ENCODE results near the gene NR1I3.
A peak's percentile ranks its signal among the peaks of the same experiment; 100 is the strongest.
"Not testable (repeated sequence)": the region's sequence is repeated elsewhere in the genome, so short reads cannot be mapped to it uniquely, and the experiment has no call there.

Gene NR1I3, protein sequence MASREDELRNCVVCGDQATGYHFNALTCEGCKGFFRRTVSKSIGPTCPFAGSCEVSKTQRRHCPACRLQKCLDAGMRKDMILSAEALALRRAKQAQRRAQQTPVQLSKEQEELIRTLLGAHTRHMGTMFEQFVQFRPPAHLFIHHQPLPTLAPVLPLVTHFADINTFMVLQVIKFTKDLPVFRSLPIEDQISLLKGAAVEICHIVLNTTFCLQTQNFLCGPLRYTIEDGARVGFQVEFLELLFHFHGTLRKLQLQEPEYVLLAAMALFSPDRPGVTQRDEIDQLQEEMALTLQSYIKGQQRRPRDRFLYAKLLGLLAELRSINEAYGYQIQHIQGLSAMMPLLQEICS

DNA sequence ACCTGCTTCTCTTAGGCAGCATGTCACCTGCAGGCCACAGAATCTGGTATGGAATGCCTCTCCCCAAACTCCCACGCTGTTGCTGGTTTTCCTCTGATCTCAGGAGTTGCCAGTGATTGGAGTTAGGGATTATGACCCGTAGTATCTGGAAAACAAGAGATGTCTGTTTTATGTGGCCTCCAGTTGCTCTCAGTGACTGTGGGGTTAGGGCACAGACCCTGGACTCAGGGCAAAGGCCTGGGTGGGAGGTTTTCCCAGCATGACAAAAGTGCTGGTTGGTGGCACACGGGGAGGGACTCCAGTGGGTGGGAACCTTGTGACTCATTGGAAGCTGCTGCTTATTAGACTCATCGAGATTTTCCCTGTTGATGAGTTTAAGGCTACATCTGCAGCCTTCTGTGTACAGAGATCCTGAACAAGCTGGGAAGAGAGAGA, at the start of gene NR1I3:
NR1I3 (minus strand) TSS at position 165 of the 435 bp plus-strand sequence. CDS start 1,638 bp downstream, outside the sequence.
- no peak for DNase-seq

DNA sequence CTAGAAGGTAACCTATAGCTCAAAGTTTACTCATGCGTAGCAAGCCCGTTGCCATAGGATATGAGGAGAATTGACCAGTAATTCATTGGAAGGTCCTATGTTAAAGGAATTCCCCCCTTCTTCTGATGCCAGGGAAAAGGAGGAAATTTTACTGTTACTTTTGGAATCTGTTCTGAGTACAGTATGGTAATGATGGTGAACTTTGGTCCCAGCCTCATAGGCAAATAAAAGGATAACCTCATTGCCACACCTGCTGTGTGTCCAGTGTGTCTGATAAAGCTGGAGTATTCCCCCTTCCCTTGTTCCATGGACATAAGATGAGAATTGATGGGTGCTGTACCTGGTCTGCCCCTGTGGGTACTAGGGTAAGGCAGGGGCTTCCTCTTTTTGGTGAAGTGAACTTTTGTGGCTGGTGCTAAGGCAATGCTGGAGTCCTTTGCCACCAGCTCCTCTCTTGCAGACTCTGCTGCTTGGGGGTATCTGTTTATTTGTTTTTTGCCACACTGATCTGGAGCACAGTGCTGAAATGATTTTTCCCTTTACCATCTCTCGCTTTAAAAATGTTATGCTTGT, 49.6 kb upstream of the NR1I3 start:
- no peak for DNase-seq

- no peak for DNase-seq
Observed at GRCh38 chr1:161285521-161285920, 47.5 kb upstream of the NR1I3 start.

DNA sequence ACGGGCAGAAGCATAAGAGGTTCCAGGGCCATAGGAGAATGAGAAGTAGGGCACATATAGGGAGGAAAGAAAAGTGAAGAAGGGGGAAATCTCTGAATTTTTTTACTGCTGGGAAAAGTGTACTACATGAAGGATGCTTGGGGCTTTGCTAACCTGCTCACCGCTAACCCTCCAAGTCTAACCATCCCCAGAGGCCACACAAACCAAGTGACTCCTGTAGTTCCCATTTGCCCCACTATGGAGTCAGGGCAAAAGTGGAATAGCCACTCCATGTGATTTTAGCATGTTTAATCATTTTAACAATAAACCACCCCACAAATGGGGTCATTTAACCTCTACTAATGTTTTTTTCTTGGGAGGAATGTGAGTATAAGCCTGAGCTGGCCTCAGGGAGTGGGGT, 47.1 kb upstream of the NR1I3 start:
- DNase-seq = no peak

- no peak for DNase-seq
Observed at GRCh38 chr1:161282991-161283390, 45.0 kb upstream of the NR1I3 start.

- no peak for DNase-seq
Observed at GRCh38 chr1:161274874-161275273, 36.9 kb upstream of the NR1I3 start.

GRCh38 chr1:161273402-161273801, 35.4 kb upstream of the NR1I3 start:
- DNase-seq = no peak

GRCh38 chr1:161267321-161267720, 29.3 kb upstream of the NR1I3 start:
- no peak for DNase-seq

DNA sequence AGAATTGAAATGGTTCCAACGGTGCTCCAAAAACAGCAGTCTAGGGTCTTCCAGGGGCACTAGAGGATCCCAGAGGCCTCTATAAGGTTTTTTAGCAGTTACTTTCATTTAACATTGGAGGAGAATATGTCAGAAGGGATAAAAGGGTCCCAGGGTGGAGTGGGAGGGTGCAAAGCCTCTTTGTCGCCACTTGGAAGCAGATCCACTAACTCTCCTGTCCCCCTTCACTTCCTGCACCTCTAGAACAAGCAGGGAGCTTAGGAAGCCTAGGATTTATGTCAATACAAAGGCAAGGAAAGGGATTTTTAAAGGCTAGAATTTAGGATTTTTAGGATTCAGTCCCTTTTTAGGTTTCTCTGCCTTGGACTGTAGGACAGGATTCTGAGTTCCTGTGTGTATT, 28.8 kb upstream of the NR1I3 start:
- DNase-seq = no peak

DNA sequence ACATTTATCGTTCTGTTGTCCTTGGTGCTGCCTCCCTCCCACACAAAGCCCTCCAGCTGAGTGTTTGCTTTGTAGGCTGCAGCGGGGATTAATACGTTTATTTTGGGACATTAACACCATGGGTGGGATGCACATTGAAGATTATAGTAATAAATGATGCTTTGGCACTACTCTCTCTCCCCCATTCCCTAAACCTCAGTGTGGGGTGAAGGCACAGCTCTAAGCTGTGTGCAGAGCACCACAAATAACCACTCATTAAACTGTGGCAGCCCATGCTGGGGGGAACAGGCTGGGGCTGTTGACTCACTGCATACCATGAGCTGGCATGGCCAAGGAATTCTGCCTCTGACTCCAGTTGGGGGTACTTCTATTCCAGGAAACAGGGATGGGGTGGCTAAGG, 28.2 kb upstream of the NR1I3 start:
- DNase-seq = no peak

DNA sequence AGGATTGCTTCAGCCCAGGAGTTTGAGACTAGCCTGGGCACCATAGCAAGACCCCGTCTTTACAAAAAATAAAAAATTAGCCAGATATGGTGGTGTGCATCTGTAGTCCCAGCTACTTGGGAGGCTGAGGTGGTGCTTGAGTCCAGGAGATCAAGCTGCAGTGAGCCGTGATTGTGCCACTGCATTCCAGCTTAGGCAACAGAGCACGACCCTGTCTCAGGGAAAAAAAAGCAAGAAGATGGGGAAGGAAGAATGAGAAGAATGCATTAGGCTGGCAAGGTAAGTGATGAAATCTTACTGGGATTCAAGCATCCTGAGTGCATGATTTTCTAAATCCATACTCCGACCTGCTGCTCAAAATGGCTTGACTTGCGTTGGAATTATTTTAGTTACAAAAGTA, 27.3 kb upstream of the NR1I3 start:
- DNase-seq = no peak

DNA sequence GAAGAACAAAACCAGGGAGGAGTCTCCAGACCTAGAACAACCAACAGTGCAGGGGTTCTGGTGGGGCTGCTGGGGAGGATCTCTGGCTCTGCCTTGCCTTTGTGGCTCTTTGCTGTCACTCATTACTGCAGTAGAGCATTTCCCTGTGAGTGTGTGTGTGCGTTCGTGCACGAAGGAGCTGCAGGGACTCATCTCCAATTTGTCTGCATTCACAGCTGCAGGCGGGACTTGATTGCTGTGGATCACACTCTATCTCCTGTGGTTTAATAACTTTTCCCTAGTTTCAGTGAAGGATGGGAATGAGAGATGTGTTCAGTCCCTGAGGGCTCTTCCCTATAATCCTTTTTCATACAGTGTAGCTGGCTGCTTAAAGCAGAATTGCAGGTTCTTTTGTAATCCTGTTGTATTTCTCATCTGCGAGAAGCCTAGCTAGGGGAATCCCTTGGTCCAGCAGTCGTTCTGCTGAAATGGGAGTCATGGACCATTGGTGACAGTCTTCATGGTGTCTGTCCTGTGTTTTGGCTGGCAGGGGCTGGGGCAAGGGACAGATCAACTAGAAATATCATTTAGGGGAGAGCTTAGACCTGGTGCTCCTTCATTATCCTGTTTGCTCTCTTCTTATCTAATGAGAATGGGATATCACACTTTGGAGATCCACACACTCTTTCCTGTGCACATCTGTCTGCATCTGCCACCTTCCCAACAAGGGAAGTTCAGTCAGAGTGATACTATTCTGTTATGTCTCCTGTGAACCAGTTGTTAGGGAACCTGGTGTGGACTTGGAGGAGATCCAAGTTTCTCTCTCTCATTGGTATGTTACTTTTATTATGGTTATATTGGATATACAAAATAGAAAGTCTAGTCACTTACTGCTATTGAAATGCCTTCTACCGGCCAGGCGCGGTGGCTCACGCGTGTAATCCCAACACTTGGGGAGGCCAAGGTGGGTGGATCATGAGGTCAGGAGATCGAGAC, 23.5 kb upstream of the NR1I3 start:
- no peak for DNase-seq

GRCh38 chr1:161260376-161261260, 22.6 kb upstream of the NR1I3 start:
- DNase-seq = no peak

- no peak for DNase-seq
Observed at GRCh38 chr1:161259765-161260164, 21.8 kb upstream of the NR1I3 start.

DNA sequence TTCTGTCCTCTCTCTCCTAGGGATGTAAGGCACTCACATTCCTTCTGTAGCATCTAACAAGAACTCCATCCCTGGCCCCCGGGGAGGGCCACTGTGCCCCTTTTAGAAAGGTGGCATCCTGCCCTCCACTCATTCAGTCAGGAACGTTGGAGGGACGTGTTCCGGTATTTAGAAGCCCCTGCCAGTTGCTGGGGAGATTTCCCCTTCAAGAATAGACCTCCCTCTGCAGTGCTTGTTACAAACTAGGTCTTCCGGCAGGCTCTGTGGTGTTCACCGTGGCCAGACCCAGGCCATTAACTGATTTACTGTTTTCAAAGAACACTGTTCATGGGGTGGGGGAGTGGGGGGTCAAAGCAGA, 21.3 kb upstream of the NR1I3 start:
- no peak for DNase-seq

GRCh38 chr1:161258439-161259344, 20.7 kb upstream of the NR1I3 start, which contains the start of gene PCP4L1:
Gene PCP4L1 (plus strand): TSS chr1:161258745. CDS start chr1:161258975, 230 bp downstream.
- DNase-seq = peak; percentile 7 to 11

GRCh38 chr1:161257109-161257508, 19.1 kb upstream of the NR1I3 start:
- DNase-seq = not testable (repeated sequence)

GRCh38 chr1:161255955-161256520, 18.0 kb upstream of the NR1I3 start:
- DNase-seq = not testable (repeated sequence)

DNA sequence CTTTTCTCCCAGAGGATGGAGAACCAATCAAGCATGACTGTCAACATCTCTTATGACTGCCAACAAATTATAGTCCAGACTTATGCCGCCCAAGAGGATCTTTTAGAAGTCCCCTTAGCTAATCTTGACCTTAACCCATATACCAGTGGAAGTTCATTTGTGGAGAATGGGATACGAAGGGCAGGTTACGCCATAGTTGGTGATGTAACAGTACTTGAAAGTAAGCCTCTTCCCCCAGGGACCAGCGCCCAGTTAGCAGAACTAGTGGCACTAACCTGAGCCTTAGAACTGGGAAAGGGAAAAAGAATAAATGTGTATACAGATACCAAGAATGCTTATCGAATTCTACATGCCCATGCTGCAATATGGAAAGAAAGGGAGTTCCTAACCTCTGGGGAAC, 17.3 kb upstream of the NR1I3 start:
- not testable (repeated sequence) for DNase-seq

GRCh38 chr1:161251579-161251978, 13.6 kb upstream of the NR1I3 start:
- no peak for DNase-seq

- no peak for DNase-seq
Observed at GRCh38 chr1:161250829-161251228, 12.8 kb upstream of the NR1I3 start.

All from activated CD4-positive, alpha-beta T cell treated with anti-CD3 and anti-CD28 coated beads for 4 hours (primary cell).